Stimulated activated CD4-positive, alpha-beta T cell treated with anti-CD3 and anti-CD28 coated beads, Interleukin-15, amount 100 ng/mL, for 1 hour (primary cell): Measurements from ENCODE around the gene PIGC.

Source experiments
- DNase-seq, 2 donors: peaks; one replicate each; pipeline ENCODE4 v3.0.0-alpha.2; 2020; ENCODE audit warnings: low read depth in 1 of 2, low spot score in 1 of 2

Gene PIGC

GRCh38 chr1:172443666-172444453, at the start of gene PIGC:
Gene PIGC (minus strand): TSS chr1:172444069. CDS start chr1:172442622, 1,447 bp downstream.
- DNase-seq = peak; percentile 77 to 87

- no peak for DNase-seq
Observed at GRCh38 chr1:172492421-172492820, 48.6 kb upstream of the PIGC start.

GRCh38 chr1:172489847-172490246, 46.0 kb upstream of the PIGC start:
- DNase-seq = no peak

- no peak for DNase-seq
Observed at GRCh38 chr1:172488393-172488792, 44.5 kb upstream of the PIGC start.

GRCh38 chr1:172487550-172487949, 43.7 kb upstream of the PIGC start:
- no peak for DNase-seq

GRCh38 chr1:172486805-172487454, 43.1 kb upstream of the PIGC start:
- no peak for DNase-seq

- DNase-seq = no peak
Observed at GRCh38 chr1:172485626-172486025, 41.8 kb upstream of the PIGC start.

- DNase-seq = no peak
Observed at GRCh38 chr1:172484252-172484651, 40.4 kb upstream of the PIGC start.

- DNase-seq = no peak
Observed at GRCh38 chr1:172483448-172483847, 39.6 kb upstream of the PIGC start.

GRCh38 chr1:172482044-172482443, 38.2 kb upstream of the PIGC start:
- DNase-seq = no peak

- DNase-seq = no peak
Observed at GRCh38 chr1:172480431-172480830, 36.6 kb upstream of the PIGC start.

GRCh38 chr1:172478485-172478884, 34.6 kb upstream of the PIGC start:
- no peak for DNase-seq

- no peak for DNase-seq
Observed at GRCh38 chr1:172477741-172478140, 33.9 kb upstream of the PIGC start.

- no peak for DNase-seq
Observed at GRCh38 chr1:172477216-172477615, 33.3 kb upstream of the PIGC start.

- no peak for DNase-seq
Observed at GRCh38 chr1:172476218-172476811, 32.4 kb upstream of the PIGC start.

- DNase-seq = no peak
Observed at GRCh38 chr1:172473842-172474241, 30.0 kb upstream of the PIGC start.

- no peak for DNase-seq
Observed at GRCh38 chr1:172473302-172473701, 29.4 kb upstream of the PIGC start.

- DNase-seq = no peak
Observed at GRCh38 chr1:172472495-172472894, 28.6 kb upstream of the PIGC start.

- no peak for DNase-seq
Observed at GRCh38 chr1:172471666-172472065, 27.8 kb upstream of the PIGC start.

- no peak for DNase-seq
Observed at GRCh38 chr1:172470149-172470548, 26.3 kb upstream of the PIGC start.

- DNase-seq = no peak
Observed at GRCh38 chr1:172469717-172470116, 25.8 kb upstream of the PIGC start.

GRCh38 chr1:172468296-172468695, 24.4 kb upstream of the PIGC start:
- no peak for DNase-seq
